GM19193 (cell line): ENCODE data around the gene KLK1.

Experiments used
- POLR2A ChIP-seq: IDR thresholded peaks from 4 replicates; pipeline ENCODE4 v1.6.1; 2011; ENCODE audit not compliant: insufficient read depth, insufficient read length; ENCODE audit errors: extremely low read depth

Gene KLK1

DNA sequence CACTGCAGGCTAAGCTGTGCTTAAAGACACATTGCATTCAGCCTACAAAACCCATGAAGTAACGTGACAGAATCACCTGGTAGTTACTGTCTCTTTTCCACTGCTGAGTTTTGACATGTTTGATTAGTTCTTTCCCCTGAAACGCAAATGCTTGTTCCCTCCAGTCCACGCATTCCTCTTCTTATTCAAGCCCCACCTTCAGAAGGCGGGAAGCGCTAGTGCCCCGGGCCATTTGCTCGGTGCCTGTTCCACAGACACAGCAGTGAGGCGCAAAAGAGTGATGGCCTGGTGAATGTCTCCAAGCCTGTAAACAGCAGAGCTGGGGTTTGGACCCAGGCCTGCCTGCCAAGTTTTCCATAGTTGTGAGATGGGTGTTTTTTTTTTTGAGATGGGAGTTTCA lies 22.5 kb downstream of the KLK1 start:
- TF ChIP-seq POLR2A, result no peak

DNA sequence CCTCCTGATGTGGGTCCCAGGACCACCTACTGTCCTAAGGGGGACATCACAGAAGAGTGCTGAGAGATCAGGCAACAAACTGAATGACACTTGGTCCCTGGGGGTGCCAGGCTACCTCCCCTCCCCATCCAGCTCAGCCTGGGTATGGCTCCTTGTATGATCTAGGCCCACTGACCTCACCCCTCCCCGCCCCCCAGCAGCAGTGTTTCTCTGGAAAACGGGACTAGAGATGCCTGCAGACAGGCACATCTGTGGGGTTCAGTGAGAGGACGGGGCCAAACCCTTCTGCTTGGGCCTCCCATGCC lies 24.1 kb downstream of the KLK1 start:
- TF ChIP-seq POLR2A, result no peak

DNA sequence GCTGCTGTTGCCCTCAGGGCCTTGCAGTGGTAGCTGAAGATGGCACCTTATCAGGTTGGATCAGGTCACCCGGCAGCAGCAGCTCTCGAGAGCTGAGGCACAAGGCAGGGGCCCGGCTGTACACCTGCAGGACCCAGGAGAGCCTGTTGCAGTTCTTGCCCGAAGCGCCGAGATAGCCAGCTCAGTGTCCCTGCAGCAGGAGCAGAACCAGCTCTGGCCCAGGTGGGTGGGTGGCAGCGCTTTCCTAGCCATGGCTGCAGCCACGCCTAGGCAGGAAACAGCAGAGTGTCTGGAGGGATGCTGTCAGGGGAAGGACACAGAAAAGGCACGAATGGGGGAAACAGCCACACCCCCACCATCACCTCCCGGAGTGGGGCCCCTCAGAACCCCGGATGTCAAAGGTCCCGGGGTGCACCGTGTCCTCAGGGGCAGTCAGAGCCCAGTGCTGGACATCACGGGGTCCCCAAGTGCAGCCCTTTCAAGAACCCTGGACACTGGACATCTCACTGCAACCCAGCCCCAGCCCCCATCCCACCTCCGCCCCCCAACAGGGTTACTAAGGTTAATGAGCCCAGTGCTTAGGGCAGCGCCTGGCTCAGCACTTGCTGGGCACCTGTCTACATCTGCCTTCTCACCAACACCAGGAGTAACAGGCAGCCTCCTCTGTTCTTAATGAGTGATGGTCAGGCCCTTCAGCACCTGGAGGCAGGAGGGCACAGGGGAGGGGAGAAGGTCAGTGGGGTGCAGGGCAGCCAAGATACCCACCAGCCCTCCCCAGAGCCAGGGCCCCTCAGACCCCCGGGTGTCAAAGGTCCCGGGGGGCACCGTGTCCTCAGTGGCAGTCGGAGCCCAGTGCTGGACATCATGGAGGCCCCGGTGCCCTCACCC lies 24.7 kb downstream of the KLK1 start:
- TF ChIP-seq POLR2A, result no peak

DNA sequence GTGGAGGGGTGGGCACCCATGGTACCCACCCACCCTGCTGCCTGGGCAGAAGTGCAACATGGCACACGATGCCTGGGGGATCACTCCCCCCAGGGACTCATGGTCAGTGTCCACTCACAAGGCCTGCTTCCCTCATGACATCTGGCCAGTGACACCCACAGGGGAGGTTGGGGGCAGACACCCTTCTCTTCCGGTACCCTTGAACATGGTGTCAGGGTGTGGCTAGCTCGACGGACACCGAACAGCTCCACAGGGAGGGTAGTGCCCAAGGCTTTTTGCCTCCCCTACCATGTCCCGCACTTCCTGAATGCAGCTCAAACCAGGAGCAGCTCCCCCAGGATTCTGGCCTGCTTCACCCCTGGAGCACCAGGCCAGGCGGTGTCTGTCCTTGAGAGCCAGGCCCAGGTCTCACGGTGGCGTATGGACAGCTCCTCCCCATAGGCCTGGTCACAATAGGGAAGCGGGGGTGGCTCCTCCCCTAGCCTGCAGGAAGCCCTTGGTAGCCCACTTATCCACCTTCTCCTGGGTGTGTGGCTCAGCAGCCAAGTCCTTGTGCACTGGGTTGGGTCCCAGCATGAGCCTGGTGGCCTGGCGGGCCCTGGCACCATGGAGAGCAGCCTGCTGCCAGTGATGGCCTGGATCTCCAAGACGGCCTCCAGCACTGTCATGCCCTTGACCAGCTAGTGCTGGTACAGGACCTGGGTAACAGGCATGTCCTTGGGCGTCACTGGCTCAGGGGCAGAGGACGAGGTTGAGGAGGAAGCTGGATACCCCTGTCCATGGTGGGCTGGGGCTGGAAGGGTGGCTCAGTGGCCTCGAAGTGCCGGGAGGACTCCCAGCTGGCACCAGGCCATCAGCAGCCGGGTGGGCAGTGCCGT lies 25.6 kb downstream of the KLK1 start:
- peak; percentile 25 for TF ChIP-seq POLR2A

DNA sequence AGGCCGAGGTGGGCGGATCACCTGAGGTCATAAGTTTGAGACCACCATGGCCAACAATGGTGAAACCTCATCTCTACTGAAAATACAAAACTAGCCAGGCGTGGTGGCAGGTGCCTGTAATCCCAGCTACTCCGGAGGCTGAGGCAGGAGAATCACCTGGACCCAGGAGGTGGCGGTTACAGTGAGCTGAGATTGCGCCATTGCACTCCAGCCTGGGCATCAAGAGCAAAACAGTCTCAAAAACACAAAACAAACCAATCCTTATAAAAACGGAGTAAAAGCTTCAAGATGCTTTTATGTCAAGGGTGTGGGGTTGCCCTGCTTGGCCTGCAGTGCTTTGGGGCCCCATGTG lies 26.2 kb downstream of the KLK1 start:
- TF ChIP-seq POLR2A, result no peak

DNA sequence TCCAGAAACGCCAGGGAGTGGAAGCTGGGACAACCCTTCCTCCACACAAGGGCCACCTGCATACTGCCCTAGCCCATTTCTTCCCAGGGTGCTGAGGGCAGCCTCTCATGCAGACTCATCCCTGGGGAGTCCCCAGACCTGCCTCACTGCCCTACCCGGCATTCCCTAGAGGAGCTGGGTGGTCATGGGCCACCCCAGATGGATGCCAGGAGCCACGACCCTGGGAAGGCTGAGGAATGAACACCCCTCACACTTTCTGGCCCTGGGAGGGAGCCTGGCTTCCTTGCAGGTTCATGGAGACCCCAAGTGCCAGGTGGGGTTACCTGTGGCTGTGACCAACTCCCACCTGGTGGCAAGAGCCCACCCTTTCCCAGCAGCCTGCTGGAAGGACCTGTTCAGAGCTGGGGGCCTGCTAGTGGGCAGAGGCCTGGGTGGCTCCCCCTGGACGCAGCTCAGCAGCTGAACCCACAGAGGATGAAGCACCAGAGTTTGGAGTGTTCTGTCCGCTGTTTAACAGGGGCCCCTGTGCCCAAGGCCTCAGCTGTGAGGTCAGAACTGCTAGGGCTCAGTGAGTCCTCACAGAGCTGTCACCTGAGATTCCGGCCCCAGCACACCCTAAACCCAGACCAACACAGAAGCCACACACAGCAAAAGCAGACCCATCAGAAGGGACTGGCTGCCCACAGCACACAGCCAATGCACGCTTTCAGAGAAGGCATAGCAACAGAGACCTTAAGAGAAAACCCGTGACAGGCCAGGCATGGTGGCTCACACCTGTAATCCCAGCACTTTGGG lies 26.8 kb downstream of the KLK1 start:
- no peak for TF ChIP-seq POLR2A

DNA sequence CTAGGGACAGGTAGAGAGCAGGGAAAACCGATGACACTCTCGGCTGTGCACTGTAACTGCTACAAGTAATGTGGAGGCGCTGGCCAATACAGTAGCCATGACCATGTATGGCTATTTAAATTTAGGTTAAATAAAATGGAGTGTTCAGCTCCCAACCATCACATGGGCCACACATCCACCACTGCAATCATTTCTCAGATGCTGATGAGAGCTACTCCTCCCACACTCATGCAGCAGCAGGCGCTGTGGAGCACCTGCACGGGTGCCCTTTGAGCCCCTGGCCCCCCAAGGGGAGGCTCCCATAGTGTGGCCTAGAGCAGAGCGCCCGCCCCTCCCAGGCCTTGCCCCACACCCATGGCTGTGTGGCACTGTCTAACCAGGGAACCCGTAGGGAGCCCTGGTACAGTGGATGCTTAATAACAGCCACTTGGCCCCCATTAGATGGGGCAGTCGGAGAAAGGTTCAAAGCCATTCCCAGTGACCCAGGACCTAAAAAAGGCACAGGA lies 27.4 kb downstream of the KLK1 start:
- TF ChIP-seq POLR2A, result no peak

DNA sequence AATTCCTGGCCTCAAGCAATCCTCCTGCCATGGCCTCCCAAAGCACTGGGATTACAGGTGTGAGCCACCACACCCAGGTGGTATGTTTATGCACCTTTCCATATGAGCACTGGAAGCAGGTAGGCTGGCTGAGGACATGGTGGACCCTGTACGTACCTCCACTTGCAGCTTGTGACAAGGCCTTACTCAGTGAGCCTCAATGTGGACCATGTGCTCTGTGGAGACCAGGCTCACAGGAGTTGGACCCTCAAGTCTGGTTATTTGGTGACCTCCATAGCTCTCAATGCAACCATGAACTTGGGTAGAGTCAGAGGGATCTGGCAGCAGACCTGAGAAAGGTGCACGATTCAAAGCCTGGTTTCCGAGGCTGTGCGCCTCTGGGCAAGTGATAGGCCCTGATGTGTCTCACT lies 27.9 kb downstream of the KLK1 start:
- TF ChIP-seq POLR2A, result no peak

DNA sequence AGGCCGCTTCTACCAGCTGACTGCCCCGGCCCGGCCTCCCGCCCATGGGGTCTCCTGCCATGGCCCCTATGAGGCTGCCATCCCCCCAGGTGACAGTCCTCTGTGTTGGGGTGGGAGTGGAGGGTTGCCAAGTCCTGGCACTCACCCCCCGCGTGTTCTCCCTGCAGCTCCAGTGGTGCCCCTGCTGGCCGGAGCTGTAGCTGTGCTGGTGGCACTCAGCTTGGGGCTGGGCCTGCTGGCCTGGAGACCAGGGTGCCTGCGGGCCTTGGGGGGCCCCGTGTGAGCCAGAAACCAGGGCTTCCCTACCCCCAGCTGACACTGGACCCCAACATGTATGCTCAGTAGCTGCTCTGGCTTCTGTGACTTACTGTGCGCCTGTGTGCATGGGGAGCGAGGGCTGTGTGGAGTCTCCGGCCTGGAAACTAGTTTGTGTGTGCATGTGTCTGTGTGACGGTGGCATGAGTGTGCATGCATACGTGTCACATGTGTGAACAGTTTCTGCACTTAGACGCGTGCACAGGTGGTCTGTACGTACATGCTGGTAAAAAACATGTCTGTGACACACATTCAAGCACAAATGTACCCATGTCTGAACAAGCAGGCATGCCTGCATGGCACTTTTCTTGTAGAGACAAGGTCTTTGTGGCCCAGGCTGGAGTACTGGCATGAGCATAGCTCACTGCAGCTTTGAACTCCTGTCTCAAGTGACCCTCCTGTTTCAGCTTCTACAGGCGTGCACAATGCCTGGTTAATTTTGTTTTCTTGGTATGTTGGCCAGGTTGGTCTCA lies 28.5 kb downstream of the KLK1 start:
- peak; percentile 56 for TF ChIP-seq POLR2A

DNA sequence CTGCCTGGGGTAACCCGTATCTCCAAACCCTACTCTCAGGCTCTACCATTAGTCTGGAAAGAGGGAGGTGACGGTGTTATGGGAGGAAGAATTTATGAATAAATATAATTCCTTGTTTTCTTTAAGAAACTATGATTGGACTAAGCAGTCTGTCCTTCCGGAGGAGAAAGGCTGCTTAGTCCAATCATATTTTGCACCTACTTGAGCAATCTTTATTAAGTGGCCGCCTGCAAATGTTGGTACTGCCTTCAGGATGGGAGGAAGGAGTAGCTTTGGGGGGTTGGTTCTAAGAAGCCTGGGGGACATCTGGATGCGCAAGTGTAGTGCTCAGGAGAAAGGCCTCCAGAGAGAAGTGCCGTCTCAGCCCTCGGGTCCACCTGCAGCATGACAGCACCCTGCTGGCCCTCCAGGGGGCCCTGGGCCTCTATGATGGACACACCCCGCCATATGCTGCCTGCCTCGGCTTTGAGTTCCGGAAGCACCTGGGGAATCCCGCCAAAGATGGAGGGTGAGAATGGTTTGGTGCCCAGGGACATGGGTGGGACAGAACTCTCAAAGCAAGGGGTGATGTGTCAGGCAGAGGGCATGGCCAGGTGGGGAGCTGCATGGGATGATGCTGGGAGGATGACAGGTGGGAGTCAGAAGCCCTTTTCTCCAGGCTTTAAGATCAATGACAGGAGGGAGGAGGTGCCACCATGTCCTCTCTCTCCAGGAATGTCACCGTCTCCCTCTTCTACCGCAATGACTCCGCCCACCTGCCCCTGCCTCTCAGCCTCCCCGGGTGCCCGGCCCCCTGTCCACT lies 29.3 kb downstream of the KLK1 start:
- peak; percentile 34 for TF ChIP-seq POLR2A

DNA sequence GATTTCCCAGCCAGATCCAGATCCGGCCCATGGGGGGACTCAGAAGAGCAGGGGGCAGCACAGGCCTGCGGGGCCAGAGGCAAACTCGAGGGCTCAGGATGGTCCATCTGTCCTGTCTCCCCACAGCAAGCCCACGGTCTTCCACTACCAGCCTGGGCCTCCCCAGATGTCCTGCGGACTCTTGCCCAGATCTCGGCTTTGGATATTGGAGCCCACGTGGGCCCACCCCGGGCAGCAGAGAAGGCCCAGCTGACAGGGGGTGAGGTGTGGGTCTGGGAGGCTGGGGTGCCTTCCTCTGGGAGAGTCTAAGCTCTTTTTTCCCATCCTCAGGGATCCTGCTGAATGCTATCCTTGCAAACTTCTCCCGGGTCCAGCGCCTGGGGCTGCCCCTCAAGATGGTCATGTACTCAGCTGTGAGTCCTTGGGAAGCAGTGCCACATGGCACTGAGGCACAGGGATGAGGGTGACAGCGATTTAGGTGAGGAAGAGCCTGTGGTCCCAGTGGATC lies 30.0 kb downstream of the KLK1 start:
- peak; percentile 7 for TF ChIP-seq POLR2A

DNA sequence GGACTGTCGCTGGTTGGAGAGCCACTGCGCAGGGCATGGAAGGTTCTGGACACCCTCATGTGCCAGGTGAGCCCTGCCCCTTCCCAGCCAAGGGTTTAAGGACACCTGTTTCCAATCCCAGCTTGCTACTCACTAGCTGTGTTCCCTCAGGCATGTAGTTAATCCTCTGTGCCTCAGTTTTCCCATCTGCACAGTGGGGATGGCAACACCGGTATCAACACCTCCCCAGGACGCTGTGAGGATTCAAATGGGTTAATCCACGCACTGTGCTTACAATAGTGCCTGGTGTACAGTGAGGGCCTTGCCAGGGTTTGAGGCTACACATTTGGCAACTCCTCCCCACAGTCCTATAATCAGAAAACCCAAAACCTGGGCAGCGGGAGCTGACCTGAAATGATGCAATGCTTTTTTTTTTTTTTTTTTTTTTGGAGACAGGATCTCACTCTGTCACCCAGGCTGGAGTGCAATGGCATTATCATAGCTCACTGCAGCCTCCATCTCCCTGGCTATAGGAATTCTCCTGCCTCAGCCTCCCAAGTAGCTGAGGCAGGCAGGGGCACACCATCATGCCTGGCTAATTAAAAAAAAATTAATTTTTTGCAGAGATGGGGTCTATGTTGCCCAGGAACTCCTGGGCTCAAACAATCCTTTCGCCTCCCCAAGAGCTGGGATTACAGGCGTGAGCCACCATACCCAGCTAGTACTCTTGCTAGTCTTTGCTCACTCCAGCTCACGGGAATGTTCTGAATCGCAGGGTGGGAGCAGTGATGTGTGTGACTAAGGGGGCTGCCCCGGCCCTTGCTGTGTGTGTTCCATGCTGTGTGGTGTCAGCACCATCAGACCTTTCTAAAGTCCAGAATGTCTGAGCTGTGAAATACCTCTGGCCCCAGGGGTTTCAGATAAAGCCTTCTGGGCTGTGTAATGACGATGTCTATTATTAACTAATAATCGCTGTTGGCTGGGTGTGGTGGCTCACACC lies 31.0 kb downstream of the KLK1 start:
- peak; percentile 10 for TF ChIP-seq POLR2A

DNA sequence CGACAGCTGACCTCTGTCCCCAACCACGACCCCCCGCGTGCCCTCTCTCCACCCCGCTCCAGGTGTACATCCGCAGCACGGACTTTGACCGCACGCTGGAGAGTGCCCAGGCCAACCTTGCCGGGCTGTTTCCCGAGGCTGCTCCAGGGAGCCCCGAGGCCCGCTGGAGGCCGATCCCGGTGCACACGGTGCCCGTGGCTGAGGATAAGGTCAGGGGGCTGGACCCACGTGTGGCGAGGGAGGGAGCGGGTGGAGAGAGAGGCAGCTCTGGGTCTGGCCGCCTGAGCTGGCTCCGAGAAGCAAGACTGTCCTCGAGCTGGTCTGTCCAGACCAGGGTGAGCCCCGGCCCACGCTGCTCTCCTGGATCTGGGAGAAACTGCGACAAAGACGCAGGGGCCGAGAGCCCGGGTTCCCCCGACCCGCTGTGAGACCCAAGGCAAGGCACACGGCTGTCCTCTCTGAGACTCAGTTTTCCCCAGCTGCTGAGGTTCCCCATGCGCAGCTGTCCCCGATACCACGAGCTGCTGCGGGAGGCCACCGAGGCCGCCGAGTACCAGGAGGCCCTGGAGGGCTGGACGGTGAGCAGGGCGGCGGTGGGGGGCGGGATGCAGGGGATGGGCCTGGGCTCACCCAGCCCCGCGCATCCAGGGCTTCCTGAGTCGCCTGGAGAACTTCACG lies 31.9 kb downstream of the KLK1 start:
- TF ChIP-seq POLR2A, result no peak
